HepG2 (cell line): ENCODE data around the gene SLC13A3. TPM values are rescaled to one million over a fixed set of nuclear protein-coding genes. Genes with fewer than 3 reads are reported as not detected.
A peak's percentile ranks its signal among the peaks of the same experiment; 100 is the strongest.

Experiments
- ARID5B ChIP-seq: IDR thresholded peaks from 2 replicates; pipeline ENCODE4 v1.4.0; 2020; ENCODE audit warnings: mild to moderate bottlenecking, missing genetic modification reagents
- EZH2 ChIP-seq: conservative IDR thresholded peaks from 2 replicates; pipeline ENCODE4 v1.6.1; 2012; ENCODE audit warnings: mild to moderate bottlenecking, low read depth, low read length, moderate library complexity
- FOXA1 ChIP-seq, 2 experiments: fragments of 450-650 bp in 1 of 2; sonication (generic) in 1 of 2; formaldehyde crosslinking in 1 of 2; IDR thresholded peaks; 2 replicates each; pipeline versions ENCODE4 v1.4.0 to v1.6.1; 2016 to 2020; ENCODE audit warnings: missing genetic modification reagents in 1 of 2
- REL ChIP-seq: sonication (generic); formaldehyde crosslinking; conservative IDR thresholded peaks from 2 replicates; pipeline ENCODE4 v1.8.0; 2022; ENCODE audit warnings: mild to moderate bottlenecking, missing genetic modification reagents, moderate library complexity
- ZBED4 ChIP-seq: sonication (generic); formaldehyde crosslinking; IDR thresholded peaks from 2 replicates; pipeline ENCODE4 v1.4.0; 2020; ENCODE audit warnings: missing genetic modification reagents, borderline replicate concordance
- polyA plus RNA-seq, 8 experiments: library from polyadenylated mRNA; depleted of rRNA in 3 of 8; stranded (reverse) in 7 of 8; unstranded in 1 of 8; fragments of >200 nt; fragmentation: Illumina TruSeq in 4 of 8; extraction: Trizol in 4 of 8; gene quantifications; 2 replicates each; pipeline versions ENCODE4 v1.2.1 to v1.2.3, GENCODE V29; 2011 to 2016; ENCODE audit warnings: low read depth in 4 of 8, missing spikeins in 1 of 8, mixed read lengths in 1 of 8; ENCODE audit not compliant: insufficient read depth in 1 of 8
- total RNA-seq, 5 experiments: library from RNA; depleted of rRNA; stranded (reverse); fragments of >200 nt; fragmentation: Illumina TruSeq; extraction: Trizol; gene quantifications; 2 replicates each; pipeline ENCODE4 v1.2.3, GENCODE V29; 2016; ENCODE audit warnings: low read depth in 1 of 5

SLC13A3 gene
- total and polyA plus RNA-seq, 2 of the 13 experiments (the other 11 are each of a cell fraction or from before 2014, with no cell fraction given): 66.5 to 76.0 TPM

- TF ChIP-seq REL: no peak
- TF ChIP-seq EZH2: no peak
- TF ChIP-seq FOXA1 (IDR thresholded peaks at IDR 0.05): no peak
- peak; percentile 39; the same call in 1 of the 2 replicates for TF ChIP-seq FOXA1 (CRISPR knock-in tag; IDR thresholded peaks at IDR 0.05)
- peak; percentile 89 for TF ChIP-seq ARID5B (CRISPR knock-in tag)
- TF ChIP-seq ZBED4 (CRISPR knock-in tag): no peak
Measured at GRCh38 chr20:46665602-46666001, 14.3 kb upstream of the SLC13A3 start (continued).
